HL-60 (cell line): ENCODE measurements around the gene NRXN3.

ENCODE experiments used
- CTCF ChIP-seq: IDR thresholded peaks from one replicate; pipeline ENCODE4 v1.5.1; 2011; ENCODE audit warnings: low read length, control low read depth, inconsistent platforms; ENCODE audit not compliant: insufficient read depth
- GABPA ChIP-seq: IDR thresholded peaks from 2 replicates; pipeline ENCODE4 v1.6.1; 2012; ENCODE audit warnings: low read depth
- POLR2AphosphoS5 ChIP-seq: IDR thresholded peaks from 2 replicates; pipeline ENCODE4 v1.6.1; 2012; ENCODE audit warnings: low read depth
- REST ChIP-seq: IDR thresholded peaks from 2 replicates; pipeline ENCODE4 v1.6.1; 2012; ENCODE audit warnings: low read depth; ENCODE audit not compliant: insufficient replicate concordance
- SPI1 ChIP-seq: IDR thresholded peaks from 2 replicates; pipeline ENCODE4 v1.6.1; 2012; ENCODE audit warnings: low read depth, mild to moderate bottlenecking, borderline replicate concordance

- TF ChIP-seq CTCF (no peak), POLR2AphosphoS5 (no peak), SPI1 (no peak), GABPA (no peak), REST (no peak)
Observed at GRCh38 chr14:79325071-79325470, 1154.9 kb downstream of the NRXN3 start.
